ENCODE measurements around the gene LASP1. TPM values are rescaled to one million over a fixed set of nuclear protein-coding genes. Genes with fewer than 3 reads are reported as not detected.

Gene LASP1
- total and polyA plus RNA-seq, 2 of the 8 experiments (the other 6 are each of a cell fraction or from before 2014, with no cell fraction given), result 114 to 180 TPM

- no peak for TF ChIP-seq CTCF (IDR thresholded peaks at IDR 0.05; ENCODE audit: control extremely low read depth in 1 of 3, insufficient read depth in 1 of 3, low read depth in 1 of 3, low read length in 3 of 3)
- TF ChIP-seq RAD21 (IDR thresholded peaks at IDR 0.05 in 1 of 2, conservative IDR thresholded peaks at IDR 0.05 in 1 of 2; ENCODE audit: low read depth in 2 of 2, low read length in 2 of 2), result peak in 1 of 2 experiments; percentile 6; a peak in 1 of 4 replicates
- TF ChIP-seq TAF1 (IDR thresholded peaks at IDR 0.05; ENCODE audit: low read depth, low read length), result peak; percentile 8; the same call in 1 of the 2 replicates
- no peak for TF ChIP-seq SIRT6 (IDR thresholded peaks at IDR 0.05; ENCODE audit: low read length)
- no peak for TF ChIP-seq EZH2 (IDR thresholded peaks at IDR 0.05; ENCODE audit: low read depth, low read length, severe bottlenecking)
- TF ChIP-seq BACH1 (IDR thresholded peaks at IDR 0.05; ENCODE audit: low read length), result no peak; the same call in 1 of the 2 replicates
- no peak for TF ChIP-seq MAFK (IDR thresholded peaks at IDR 0.05; ENCODE audit: low read depth, low read length)
- no peak for TF ChIP-seq SP1 (IDR thresholded peaks at IDR 0.05; ENCODE audit: low read depth, low read length)
- no peak for TF ChIP-seq ATF2 (IDR thresholded peaks at IDR 0.05; ENCODE audit: low read length)
These were observed 1.6 kb downstream of the LASP1 start (continued) for GRCh38 chr17:38871247-38872015.

All from H1 (cell line).